Measurements from ENCODE around the gene PAK3. TPM values are rescaled to one million over a fixed set of nuclear protein-coding genes. Genes with fewer than 3 reads are reported as not detected.

The PAK3 gene
- total RNA-seq = 0.25 and 0.51 TPM in 2 replicates

GRCh38 chrX:111095974-111096895, at the start of gene PAK3:
Gene PAK3 (plus strand): TSS chrX:111096191. CDS start chrX:111123104, 26,913 bp downstream.
- Mint-ChIP-seq H3K27ac (no peak within 1 kb of the TSS), H3K4me1 (ENCODE audit: low read depth) (peaks cover 16% of the 10 kb centered on the region), H3K36me3 (ENCODE audit: low read depth) (no peaks in the 10 kb centered on the region), H3K27me3 (ENCODE audit: low read depth) (peaks cover 30% of the 10 kb centered on the region), H3K4me3 (ENCODE audit: low read depth) (peak within 1 kb of the TSS; percentile 74), H3K9me3 (no peaks in the 10 kb centered on the region)
- intact Hi-C loops (cut with micrococcal nuclease) = loop anchor here (5.0 kb wide), 1 partner anchor 351 kb away; no protein-coding TSS in a partner anchor
- no peak for DNase-seq (ENCODE audit: low spot score)

- Mint-ChIP-seq H3K4me1 (ENCODE audit: low read depth) (no peaks in the 10 kb centered on the region), H3K27me3 (ENCODE audit: low read depth) (no peaks in the 10 kb centered on the region)
- no peak for DNase-seq (ENCODE audit: low spot score)
Observed at GRCh38 chrX:111047575-111047974, 48.4 kb upstream of the PAK3 start.

GRCh38 chrX:111052478-111052877, 43.5 kb upstream of the PAK3 start:
- DNase-seq (ENCODE audit: low spot score) = no peak
- Mint-ChIP-seq H3K4me3 (ENCODE audit: low read depth) (no peak overlapping the region), H3K4me1 (ENCODE audit: low read depth) (no peaks in the 10 kb centered on the region), H3K27me3 (ENCODE audit: low read depth) (peaks cover 2% of the 10 kb centered on the region), H3K27ac (no peak overlapping the region), H3K36me3 (ENCODE audit: low read depth) (no peaks in the 10 kb centered on the region), H3K9me3 (no peaks in the 10 kb centered on the region)
- intact Hi-C loops (cut with micrococcal nuclease) = no loop called here

More at GRCh38 chrX:111047575-111047974, 48.4 kb upstream of the PAK3 start:
- no peak overlapping the region for H3K27ac Mint-ChIP-seq
- no peaks in the 10 kb centered on the region for H3K9me3 Mint-ChIP-seq
- H3K4me3 Mint-ChIP-seq (ENCODE audit: low read depth) = no peak overlapping the region
- H3K36me3 Mint-ChIP-seq (ENCODE audit: low read depth) = no peaks in the 10 kb centered on the region
- intact Hi-C loops (cut with micrococcal nuclease) = no loop called here

GRCh38 chrX:111071542-111072277, 24.3 kb upstream of the PAK3 start:
- no peaks in the 10 kb centered on the region for H3K4me1 Mint-ChIP-seq (ENCODE audit: low read depth)
- no peaks in the 10 kb centered on the region for H3K36me3 Mint-ChIP-seq (ENCODE audit: low read depth)
- no peak overlapping the region for H3K27ac Mint-ChIP-seq
- intact Hi-C loops (cut with micrococcal nuclease) = no loop called here
- no peaks in the 10 kb centered on the region for H3K9me3 Mint-ChIP-seq
- no peak for DNase-seq (ENCODE audit: low spot score)
- H3K27me3 Mint-ChIP-seq (ENCODE audit: low read depth) = no peaks in the 10 kb centered on the region
- no peak overlapping the region for H3K4me3 Mint-ChIP-seq (ENCODE audit: low read depth)

- H3K4me1 Mint-ChIP-seq (ENCODE audit: low read depth) = no peaks in the 10 kb centered on the region
- H3K9me3 Mint-ChIP-seq = no peaks in the 10 kb centered on the region
- no peak overlapping the region for H3K4me3 Mint-ChIP-seq (ENCODE audit: low read depth)
- H3K36me3 Mint-ChIP-seq (ENCODE audit: low read depth) = no peaks in the 10 kb centered on the region
- no peak for DNase-seq (ENCODE audit: low spot score)
- H3K27ac Mint-ChIP-seq = no peak overlapping the region
- intact Hi-C loops (cut with micrococcal nuclease) = no loop called here
- H3K27me3 Mint-ChIP-seq (ENCODE audit: low read depth) = no peaks in the 10 kb centered on the region
Observed at GRCh38 chrX:111083081-111083480, 12.9 kb upstream of the PAK3 start.

- no peaks in the 10 kb centered on the region for H3K9me3 Mint-ChIP-seq
- peaks cover 4% of the 10 kb centered on the region for H3K27me3 Mint-ChIP-seq (ENCODE audit: low read depth)
- H3K4me1 Mint-ChIP-seq (ENCODE audit: low read depth) = no peaks in the 10 kb centered on the region
- H3K36me3 Mint-ChIP-seq (ENCODE audit: low read depth) = no peaks in the 10 kb centered on the region
- intact Hi-C loops (cut with micrococcal nuclease) = no loop called here
- no peak overlapping the region for H3K27ac Mint-ChIP-seq
- DNase-seq (ENCODE audit: low spot score) = no peak
- no peak overlapping the region for H3K4me3 Mint-ChIP-seq (ENCODE audit: low read depth)
Observed at GRCh38 chrX:111086591-111087006, 9.4 kb upstream of the PAK3 start.

- Mint-ChIP-seq H3K27me3 (ENCODE audit: low read depth) (peaks cover 10% of the 10 kb centered on the region), H3K9me3 (no peaks in the 10 kb centered on the region), H3K36me3 (ENCODE audit: low read depth) (no peaks in the 10 kb centered on the region), H3K4me3 (ENCODE audit: low read depth) (no peak overlapping the region), H3K4me1 (ENCODE audit: low read depth) (no peaks in the 10 kb centered on the region), H3K27ac (no peak overlapping the region)
- intact Hi-C loops (cut with micrococcal nuclease) = no loop called here
- no peak for DNase-seq (ENCODE audit: low spot score)
Observed at GRCh38 chrX:111088628-111089027, 7.4 kb upstream of the PAK3 start.

GRCh38 chrX:111090458-111090857, 5.5 kb upstream of the PAK3 start:
- no peak for DNase-seq (ENCODE audit: low spot score)
- Mint-ChIP-seq H3K4me3 (ENCODE audit: low read depth) (no peak overlapping the region), H3K27me3 (ENCODE audit: low read depth) (peaks cover 17% of the 10 kb centered on the region), H3K9me3 (no peaks in the 10 kb centered on the region), H3K36me3 (ENCODE audit: low read depth) (no peaks in the 10 kb centered on the region), H3K27ac (no peak overlapping the region), H3K4me1 (ENCODE audit: low read depth) (peaks cover 2% of the 10 kb centered on the region)
- intact Hi-C loops (cut with micrococcal nuclease) = no loop called here

GRCh38 chrX:111098874-111099273, 2.9 kb downstream of the PAK3 start:
- Mint-ChIP-seq H3K27me3 (ENCODE audit: low read depth) (peaks cover 25% of the 10 kb centered on the region), H3K4me1 (ENCODE audit: low read depth) (peaks cover 16% of the 10 kb centered on the region), H3K9me3 (no peaks in the 10 kb centered on the region), H3K36me3 (ENCODE audit: low read depth) (no peaks in the 10 kb centered on the region), H3K27ac (no peak overlapping the region), H3K4me3 (ENCODE audit: low read depth) (no peak overlapping the region)
- DNase-seq (ENCODE audit: low spot score) = peak; percentile 46
- intact Hi-C loops (cut with micrococcal nuclease) = loop anchor here (1.0 to 5.0 kb wide), 2 partner anchors 146 to 348 kb away; no protein-coding TSS in a partner anchor

GRCh38 chrX:111100191-111100590, 4.2 kb downstream of the PAK3 start:
- Mint-ChIP-seq H3K27me3 (ENCODE audit: low read depth) (peaks cover 20% of the 10 kb centered on the region), H3K4me1 (ENCODE audit: low read depth) (peaks cover 14% of the 10 kb centered on the region), H3K4me3 (ENCODE audit: low read depth) (no peak overlapping the region), H3K27ac (no peak overlapping the region), H3K9me3 (no peaks in the 10 kb centered on the region), H3K36me3 (ENCODE audit: low read depth) (no peaks in the 10 kb centered on the region)
- no peak for DNase-seq (ENCODE audit: low spot score)
- intact Hi-C loops (cut with micrococcal nuclease) = loop anchor here (5.0 kb wide), 1 partner anchor 108 kb away; no protein-coding TSS in a partner anchor

- intact Hi-C loops (cut with micrococcal nuclease) = loop anchor here (5.0 kb wide), 1 partner anchor 109 kb away; no protein-coding TSS in a partner anchor
- DNase-seq (ENCODE audit: low spot score) = no peak
- H3K36me3 Mint-ChIP-seq (ENCODE audit: low read depth) = no peaks in the 10 kb centered on the region
- peaks cover 9% of the 10 kb centered on the region for H3K4me1 Mint-ChIP-seq (ENCODE audit: low read depth)
- H3K9me3 Mint-ChIP-seq = no peaks in the 10 kb centered on the region
- peaks cover 13% of the 10 kb centered on the region for H3K27me3 Mint-ChIP-seq (ENCODE audit: low read depth)
- no peak overlapping the region for H3K27ac Mint-ChIP-seq
- no peak overlapping the region for H3K4me3 Mint-ChIP-seq (ENCODE audit: low read depth)
Observed at GRCh38 chrX:111101580-111101979, 5.6 kb downstream of the PAK3 start.

- Mint-ChIP-seq H3K4me1 (ENCODE audit: low read depth) (peaks cover 9% of the 10 kb centered on the region), H3K4me3 (ENCODE audit: low read depth) (no peak overlapping the region), H3K27ac (no peak overlapping the region), H3K36me3 (ENCODE audit: low read depth) (no peaks in the 10 kb centered on the region), H3K9me3 (no peaks in the 10 kb centered on the region), H3K27me3 (ENCODE audit: low read depth) (peaks cover 6% of the 10 kb centered on the region)
- DNase-seq (ENCODE audit: low spot score) = no peak
- intact Hi-C loops (cut with micrococcal nuclease) = loop anchor here (5.0 kb wide), 1 partner anchor 110 kb away; no protein-coding TSS in a partner anchor
Observed at GRCh38 chrX:111102636-111103035, 6.6 kb downstream of the PAK3 start.

Measured in activated T-helper 2 cell treated with anti-CD3 and anti-CD28 coated beads, Interferon-gamma antibody, Interleukin-2, Interleukin-4, amounts not matched to agents 10 μg/mL and 5 μg/mL and 100 μg/mL, durations not matched to agents 14 hours and 24 hours and 36 hours (primary cell).